C1 segment of cervical spinal cord (tissue), 14 donors: ENCODE data around the gene SLC6A3.
A peak's percentile ranks its signal among the peaks of the same experiment; 100 is the strongest.

Source experiments
- DNase-seq, 14 donors: peaks; one replicate each; lab custom pipeline; 2025; lab: John Stamatoyannopoulos, UW

Gene SLC6A3

GRCh38 chr5:1390861-1391600 is 54.2 kb downstream of the SLC6A3 start:
- no peak for DNase-seq

GRCh38 chr5:1390333-1390732 is 54.9 kb downstream of the SLC6A3 start:
- DNase-seq, result no peak

- no peak for DNase-seq
Observed at GRCh38 chr5:1388383-1388967, 56.8 kb downstream of the SLC6A3 start.

GRCh38 chr5:1387876-1388275 is 57.4 kb downstream of the SLC6A3 start:
- DNase-seq, result no peak

- peak in 1 of 14 donors; percentile 17 for DNase-seq
Observed at GRCh38 chr5:1387059-1387755, 58.0 kb downstream of the SLC6A3 start.

GRCh38 chr5:1386274-1386717 is 58.9 kb downstream of the SLC6A3 start:
- peak in 9 of 14 donors; percentile 24 to 54 (median 42) for DNase-seq

- DNase-seq, result peak in 12 of 14 donors; percentile 16 to 74 (median 54)
Observed at GRCh38 chr5:1385395-1386273, 59.6 kb downstream of the SLC6A3 start.

- DNase-seq, result no peak
Observed at GRCh38 chr5:1384521-1384920, 60.7 kb downstream of the SLC6A3 start.

- no peak for DNase-seq
Observed at GRCh38 chr5:1383886-1384401, 61.3 kb downstream of the SLC6A3 start.

GRCh38 chr5:1383344-1383743 is 61.9 kb downstream of the SLC6A3 start:
- DNase-seq, result no peak

- no peak for DNase-seq
Observed at GRCh38 chr5:1382248-1382700, 63.0 kb downstream of the SLC6A3 start.

GRCh38 chr5:1381370-1382247 is 63.6 kb downstream of the SLC6A3 start:
- no peak for DNase-seq

- no peak for DNase-seq
Observed at GRCh38 chr5:1380910-1381309, 64.3 kb downstream of the SLC6A3 start.

- peak in 7 of 14 donors; percentile 7 to 43 (median 17) for DNase-seq
Observed at GRCh38 chr5:1380011-1380817, 65.0 kb downstream of the SLC6A3 start.

GRCh38 chr5:1378866-1379659 is 66.2 kb downstream of the SLC6A3 start:
- DNase-seq, result no peak

GRCh38 chr5:1378096-1378495 is 67.1 kb downstream of the SLC6A3 start:
- DNase-seq, result no peak

- peak in 1 of 14 donors; percentile 63 for DNase-seq
Observed at GRCh38 chr5:1376981-1377380, 68.3 kb downstream of the SLC6A3 start.
